Measurements from ENCODE around the gene EMILIN2. TPM values are rescaled to one million over a fixed set of nuclear protein-coding genes. Genes with fewer than 3 reads are reported as not detected.

The EMILIN2 gene
- total RNA-seq, 1 experiment from 2014 or later, result 0.06 TPM

DNA sequence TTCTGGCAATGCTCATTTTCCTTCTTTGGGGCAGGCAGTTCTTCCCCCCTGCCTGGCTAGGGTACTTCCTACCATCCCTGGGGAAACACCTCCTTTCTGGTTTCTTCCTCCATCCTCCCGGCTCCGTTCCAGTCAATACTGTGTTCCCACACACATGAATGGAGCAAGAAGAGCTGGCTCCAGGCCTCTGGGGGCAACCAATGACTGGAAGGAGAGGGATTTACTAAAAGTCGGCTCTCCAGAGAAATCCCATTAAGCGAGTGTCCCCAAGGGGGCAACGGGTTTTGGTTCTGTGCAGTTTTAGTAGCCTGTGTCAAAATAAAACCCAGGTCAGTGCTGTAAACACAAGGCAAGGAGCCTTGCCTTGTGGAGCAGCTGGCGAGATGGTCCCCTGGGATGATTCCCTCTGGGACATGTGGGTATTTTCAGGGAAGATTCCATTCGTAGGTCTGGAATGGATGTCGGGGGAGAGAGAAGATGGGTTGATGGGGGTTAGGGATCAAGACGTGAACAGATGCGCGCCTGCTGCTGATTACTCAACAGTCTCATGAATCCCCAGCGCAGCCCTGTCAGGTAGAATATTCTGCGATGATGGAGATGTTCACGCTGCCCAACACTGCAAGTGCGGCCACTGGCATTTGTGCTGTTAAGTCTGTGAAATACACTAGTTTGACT is 32.0 kb downstream of the EMILIN2 start:
- no peak overlapping the region for H3K4me3 ChIP-seq
- H3K27me3 ChIP-seq, result no peaks in the 10 kb centered on the region
- H3K36me3 ChIP-seq, result no peaks in the 10 kb centered on the region
- DNase-seq, result peak; percentile 41 to 43
- H3K9me3 ChIP-seq (replicated peaks), result no peaks in the 10 kb centered on the region
- no peak overlapping the region for H3K27ac ChIP-seq
- H3K4me1 ChIP-seq, result no peaks in the 10 kb centered on the region

DNA sequence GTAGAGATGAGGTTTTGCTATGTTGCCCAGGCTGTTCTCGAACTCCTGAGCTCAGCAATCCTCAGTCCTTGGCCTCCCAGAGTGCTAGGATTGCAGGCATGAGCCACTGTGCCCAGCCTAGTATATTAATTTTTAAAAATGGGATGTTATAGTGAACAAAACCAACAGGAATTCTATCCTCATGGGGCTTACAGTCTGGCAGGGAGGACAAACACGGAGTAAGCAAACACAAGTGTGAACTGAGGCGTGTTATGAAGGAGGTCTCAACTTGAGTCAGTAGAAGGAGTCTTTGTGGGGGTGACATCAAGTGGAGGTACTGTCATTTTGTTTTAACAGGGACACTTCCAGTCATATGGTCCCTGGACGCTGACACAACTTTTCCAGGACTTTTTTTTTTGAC is 33.1 kb downstream of the EMILIN2 start:
- H3K36me3 ChIP-seq, result no peaks in the 10 kb centered on the region
- no peaks in the 10 kb centered on the region for H3K4me1 ChIP-seq
- H3K27ac ChIP-seq, result no peak overlapping the region
- no peaks in the 10 kb centered on the region for H3K27me3 ChIP-seq
- H3K4me3 ChIP-seq, result no peak overlapping the region
- DNase-seq, result no peak
- no peaks in the 10 kb centered on the region for H3K9me3 ChIP-seq (replicated peaks)

DNA sequence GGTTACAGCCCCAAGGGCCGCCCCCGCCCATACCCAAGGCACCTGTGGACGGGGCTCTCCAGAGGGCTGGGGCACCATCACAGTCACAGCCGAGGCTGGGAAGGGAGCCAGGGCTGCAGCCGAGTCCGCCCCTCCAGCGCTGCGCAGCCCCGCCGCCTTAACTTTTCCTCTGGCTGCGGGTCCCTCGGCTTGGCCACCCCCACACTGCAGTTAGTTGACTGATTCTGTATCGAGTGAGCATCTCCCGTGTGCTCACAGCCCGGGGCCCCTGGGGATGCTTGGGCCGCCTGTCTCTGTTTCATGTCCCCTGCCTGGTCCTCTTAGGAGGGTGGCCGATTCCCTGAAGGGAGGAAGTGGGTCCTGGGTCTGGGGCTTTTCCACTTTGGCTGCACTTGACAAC is 33.7 kb downstream of the EMILIN2 start:
- no peaks in the 10 kb centered on the region for H3K36me3 ChIP-seq
- H3K4me1 ChIP-seq, result no peaks in the 10 kb centered on the region
- H3K9me3 ChIP-seq (replicated peaks), result no peaks in the 10 kb centered on the region
- H3K4me3 ChIP-seq, result no peak overlapping the region
- no peaks in the 10 kb centered on the region for H3K27me3 ChIP-seq
- no peak for DNase-seq
- H3K27ac ChIP-seq, result no peak overlapping the region

DNA sequence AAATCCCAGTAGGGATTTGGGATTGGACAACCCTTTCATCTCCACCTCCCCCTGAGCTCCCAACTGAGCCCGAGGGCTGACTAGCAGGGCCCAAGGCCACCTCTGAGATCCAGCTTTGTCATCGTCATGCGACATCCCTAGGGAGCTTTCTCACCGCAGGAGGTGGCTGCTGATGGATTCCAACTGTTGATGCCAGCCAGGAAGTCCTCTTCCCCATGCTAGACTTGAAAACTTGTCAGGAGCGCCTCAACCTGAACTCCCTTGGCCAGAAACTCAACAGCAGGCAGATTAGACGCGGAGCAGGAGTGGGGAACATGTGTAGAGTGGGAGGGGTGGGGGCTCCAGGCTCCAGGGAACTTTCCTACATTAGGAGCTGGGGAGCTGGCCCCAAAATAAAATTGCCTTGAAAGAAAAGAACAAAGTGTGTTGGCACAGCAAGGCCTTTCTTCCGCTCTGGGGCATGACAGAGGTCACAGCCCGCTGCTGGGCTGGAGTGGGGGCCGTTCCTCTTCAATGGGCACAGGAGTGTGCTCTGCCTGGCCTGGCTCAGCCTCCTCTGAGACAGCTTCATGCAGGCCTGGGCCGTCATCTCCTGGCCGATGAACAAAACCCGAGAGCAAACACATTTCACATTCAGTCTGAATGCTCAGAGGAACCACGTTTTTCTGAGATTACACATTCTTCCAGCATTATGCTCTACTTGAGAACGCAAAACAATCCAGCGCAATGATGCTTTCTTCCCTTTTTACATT is 34.5 kb downstream of the EMILIN2 start:
- no peaks in the 10 kb centered on the region for H3K4me1 ChIP-seq
- no peaks in the 10 kb centered on the region for H3K36me3 ChIP-seq
- H3K4me3 ChIP-seq, result no peak overlapping the region
- no peaks in the 10 kb centered on the region for H3K9me3 ChIP-seq (replicated peaks)
- H3K27ac ChIP-seq, result no peak overlapping the region
- no peaks in the 10 kb centered on the region for H3K27me3 ChIP-seq
- DNase-seq, result no peak

DNA sequence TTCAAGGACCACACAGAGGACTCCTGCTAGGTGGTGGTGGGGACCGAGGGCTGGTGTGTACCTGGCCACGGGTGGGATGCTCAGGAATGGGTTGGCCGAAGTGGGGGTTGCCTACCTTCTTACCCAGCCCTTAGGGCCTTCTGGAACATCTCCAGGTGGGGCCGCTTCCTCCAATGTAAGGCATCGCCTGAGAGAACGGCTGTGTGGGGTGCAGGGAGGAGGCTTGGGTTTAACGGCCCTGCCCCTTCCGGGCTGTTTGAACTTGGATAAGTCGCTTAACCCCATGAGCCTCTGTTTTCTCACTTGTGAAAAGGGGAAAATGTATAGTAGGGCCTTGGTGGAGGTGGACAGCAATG is 35.0 kb downstream of the EMILIN2 start:
- Histone ChIP-seq H3K9me3 (replicated peaks) (no peaks in the 10 kb centered on the region), H3K4me3 (no peak overlapping the region), H3K27ac (no peak overlapping the region), H3K27me3 (no peaks in the 10 kb centered on the region), H3K36me3 (no peaks in the 10 kb centered on the region), H3K4me1 (no peaks in the 10 kb centered on the region)
- DNase-seq, result no peak

DNA sequence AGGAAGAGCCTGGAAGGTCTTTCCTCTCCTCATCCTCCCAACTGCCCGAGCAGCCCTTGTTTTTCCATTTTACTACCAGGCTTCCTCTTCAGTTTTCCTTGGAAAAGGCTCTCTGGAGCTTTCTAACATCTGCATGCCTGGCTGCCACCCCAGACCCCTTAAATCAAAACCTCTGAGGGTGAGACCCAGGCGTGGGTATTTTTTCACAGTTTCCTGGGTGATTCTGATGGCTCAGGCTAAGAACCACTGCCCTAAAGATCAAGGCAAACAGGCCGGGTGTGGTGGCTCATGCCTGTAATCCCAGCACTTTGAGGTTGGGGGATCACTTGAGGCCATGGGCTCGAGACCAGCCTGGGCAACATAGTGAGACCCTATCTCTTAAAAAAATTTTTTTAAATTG is 35.4 kb downstream of the EMILIN2 start:
- no peaks in the 10 kb centered on the region for H3K27me3 ChIP-seq
- H3K27ac ChIP-seq, result no peak overlapping the region
- no peak overlapping the region for H3K4me3 ChIP-seq
- no peaks in the 10 kb centered on the region for H3K36me3 ChIP-seq
- no peaks in the 10 kb centered on the region for H3K9me3 ChIP-seq (replicated peaks)
- no peaks in the 10 kb centered on the region for H3K4me1 ChIP-seq
- DNase-seq, result no peak

DNA sequence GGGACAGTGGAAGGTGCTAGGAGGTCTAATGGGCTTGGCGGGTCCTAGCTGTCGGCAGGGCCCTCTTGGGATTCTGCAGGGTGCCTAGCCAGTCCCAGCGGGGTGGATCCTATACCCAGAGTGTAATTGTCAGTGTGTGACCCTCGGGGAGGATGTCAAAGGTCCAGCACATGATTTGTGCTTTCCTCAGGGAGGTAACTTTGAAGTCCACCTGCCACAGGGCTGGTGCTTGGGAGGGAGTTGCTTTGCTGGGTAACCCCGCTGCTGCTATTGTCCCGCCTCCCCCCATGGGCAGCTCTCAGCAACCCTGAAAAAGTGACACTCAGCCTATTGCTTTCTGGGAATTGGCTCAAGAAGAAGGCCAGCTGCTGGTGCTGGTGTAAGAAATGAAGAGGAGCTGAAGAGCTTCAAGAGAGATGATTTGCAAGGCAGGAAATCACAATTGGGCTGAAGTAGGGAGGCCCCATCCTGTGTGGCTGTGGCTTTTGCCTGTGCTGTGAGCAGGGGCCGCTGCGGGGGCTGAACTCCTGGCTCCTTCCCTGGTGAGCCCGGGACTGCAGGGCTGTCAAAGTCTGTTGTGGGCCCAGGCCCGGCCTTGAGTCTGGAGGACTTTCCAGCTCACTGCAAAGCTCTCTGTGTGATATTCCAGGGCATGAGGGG is 36.4 kb downstream of the EMILIN2 start:
- H3K27me3 ChIP-seq, result no peaks in the 10 kb centered on the region
- H3K36me3 ChIP-seq, result no peaks in the 10 kb centered on the region
- H3K4me3 ChIP-seq, result no peak overlapping the region
- no peak overlapping the region for H3K27ac ChIP-seq
- H3K9me3 ChIP-seq (replicated peaks), result no peaks in the 10 kb centered on the region
- no peak for DNase-seq
- no peaks in the 10 kb centered on the region for H3K4me1 ChIP-seq

DNA sequence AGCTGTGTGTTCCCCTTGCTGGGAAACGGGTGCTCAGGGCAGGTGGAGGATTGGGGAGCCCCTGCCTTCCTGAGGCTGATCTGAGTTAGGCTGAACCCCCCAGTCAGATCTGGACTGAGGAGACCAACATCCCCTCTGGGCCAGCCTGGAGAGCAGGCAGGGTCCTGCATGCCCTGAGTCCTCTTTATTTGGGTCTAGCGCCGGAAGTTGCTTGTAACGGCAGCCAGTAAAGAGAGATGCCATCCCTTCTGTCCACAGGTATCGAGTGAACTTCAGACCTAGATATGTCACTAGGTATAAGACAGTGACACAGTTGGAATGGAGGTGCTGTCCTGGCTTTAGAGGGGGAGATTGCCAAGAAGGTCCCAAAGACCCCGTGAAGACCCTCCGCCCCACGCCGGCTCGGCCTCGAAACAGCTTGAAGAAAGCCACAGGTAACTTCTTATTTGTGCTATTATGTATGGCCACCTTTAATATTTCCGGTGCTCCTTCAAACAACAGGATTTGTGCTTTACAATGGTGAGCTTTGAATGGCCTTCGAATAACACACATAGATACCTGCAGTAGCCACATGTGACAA is 38.0 kb downstream of the EMILIN2 start:
- Histone ChIP-seq H3K36me3 (no peaks in the 10 kb centered on the region), H3K4me1 (no peaks in the 10 kb centered on the region), H3K27ac (no peak overlapping the region), H3K9me3 (replicated peaks) (no peaks in the 10 kb centered on the region), H3K4me3 (no peak overlapping the region), H3K27me3 (no peaks in the 10 kb centered on the region; the same call in 1 of the 2 replicates)
- DNase-seq, result no peak

DNA sequence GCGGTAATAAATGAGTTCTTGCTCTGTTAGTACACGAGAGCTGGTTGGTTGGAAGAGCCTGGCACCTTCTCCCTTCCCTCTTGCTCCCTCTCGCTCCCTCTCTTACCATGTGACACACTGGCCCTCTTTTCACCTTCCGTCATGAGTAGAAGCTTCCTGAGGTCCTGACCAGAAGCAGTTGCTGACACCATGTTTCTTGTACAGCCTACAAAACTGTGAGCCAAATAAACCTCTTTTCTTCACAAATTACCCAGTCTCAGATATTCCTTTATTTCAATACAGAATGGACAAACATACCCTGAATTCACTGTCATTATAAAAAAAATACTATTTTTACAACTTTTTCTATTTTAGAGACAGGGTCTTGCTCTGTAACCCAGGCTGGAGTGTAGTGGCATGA is 40.7 kb downstream of the EMILIN2 start:
- no peaks in the 10 kb centered on the region for H3K36me3 ChIP-seq

DNA sequence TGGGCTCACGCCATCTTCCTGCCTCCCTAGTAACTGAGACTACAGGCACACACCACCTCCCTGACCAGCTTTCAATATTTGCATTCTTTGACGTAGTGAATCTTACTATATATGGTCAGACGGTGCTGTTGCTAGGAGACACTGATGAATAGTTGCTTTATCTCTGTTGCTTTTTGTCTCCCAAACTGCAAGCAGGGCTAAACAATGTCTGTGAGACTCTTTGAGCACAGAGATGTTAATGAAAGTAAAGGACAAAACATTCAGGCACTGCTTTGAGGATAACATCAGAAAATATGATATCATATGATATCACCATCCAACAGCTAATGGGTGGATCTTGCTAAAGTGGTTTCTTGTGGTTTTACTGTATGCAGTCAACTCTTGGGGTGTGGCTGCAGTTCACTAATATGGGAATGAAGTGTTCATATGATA is 43.0 kb downstream of the EMILIN2 start:
- Histone ChIP-seq H3K27ac (no peak overlapping the region), H3K4me3 (no peak overlapping the region), H3K9me3 (replicated peaks) (no peaks in the 10 kb centered on the region), H3K36me3 (no peaks in the 10 kb centered on the region), H3K27me3 (no peaks in the 10 kb centered on the region; the same call in 1 of the 2 replicates), H3K4me1 (no peaks in the 10 kb centered on the region)
- DNase-seq, result no peak

More for the DNA sequence above, 40.7 kb downstream of the EMILIN2 start:
- Histone ChIP-seq H3K27ac (no peak overlapping the region), H3K4me3 (no peak overlapping the region), H3K9me3 (replicated peaks) (no peaks in the 10 kb centered on the region), H3K27me3 (no peaks in the 10 kb centered on the region; the same call in 1 of the 2 replicates), H3K4me1 (no peaks in the 10 kb centered on the region)
- no peak for DNase-seq

DNA sequence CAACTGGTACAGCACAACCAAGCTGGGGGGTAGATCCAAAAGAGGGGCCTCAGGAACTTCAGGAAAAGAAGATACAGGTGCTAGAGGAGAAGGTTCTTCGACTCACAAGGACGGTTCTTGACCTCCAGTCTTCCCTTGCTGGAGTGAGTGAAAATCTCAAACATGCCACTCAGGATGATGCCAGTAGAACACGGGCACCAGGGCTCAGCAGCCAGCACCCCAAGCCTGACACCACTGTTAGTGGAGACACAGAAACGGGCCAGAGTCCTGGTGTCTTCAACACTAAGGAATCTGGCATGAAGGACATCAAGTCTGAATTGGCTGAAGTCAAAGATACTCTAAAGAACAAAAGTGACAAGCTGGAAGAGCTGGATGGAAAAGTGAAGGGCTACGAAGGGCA is 43.8 kb downstream of the EMILIN2 start:
- Histone ChIP-seq H3K9me3 (replicated peaks) (no peaks in the 10 kb centered on the region), H3K4me1 (no peaks in the 10 kb centered on the region), H3K4me3 (no peak overlapping the region), H3K27me3 (no peaks in the 10 kb centered on the region; the same call in 1 of the 2 replicates), H3K27ac (no peak overlapping the region), H3K36me3 (no peaks in the 10 kb centered on the region)
- DNase-seq, result no peak

DNA sequence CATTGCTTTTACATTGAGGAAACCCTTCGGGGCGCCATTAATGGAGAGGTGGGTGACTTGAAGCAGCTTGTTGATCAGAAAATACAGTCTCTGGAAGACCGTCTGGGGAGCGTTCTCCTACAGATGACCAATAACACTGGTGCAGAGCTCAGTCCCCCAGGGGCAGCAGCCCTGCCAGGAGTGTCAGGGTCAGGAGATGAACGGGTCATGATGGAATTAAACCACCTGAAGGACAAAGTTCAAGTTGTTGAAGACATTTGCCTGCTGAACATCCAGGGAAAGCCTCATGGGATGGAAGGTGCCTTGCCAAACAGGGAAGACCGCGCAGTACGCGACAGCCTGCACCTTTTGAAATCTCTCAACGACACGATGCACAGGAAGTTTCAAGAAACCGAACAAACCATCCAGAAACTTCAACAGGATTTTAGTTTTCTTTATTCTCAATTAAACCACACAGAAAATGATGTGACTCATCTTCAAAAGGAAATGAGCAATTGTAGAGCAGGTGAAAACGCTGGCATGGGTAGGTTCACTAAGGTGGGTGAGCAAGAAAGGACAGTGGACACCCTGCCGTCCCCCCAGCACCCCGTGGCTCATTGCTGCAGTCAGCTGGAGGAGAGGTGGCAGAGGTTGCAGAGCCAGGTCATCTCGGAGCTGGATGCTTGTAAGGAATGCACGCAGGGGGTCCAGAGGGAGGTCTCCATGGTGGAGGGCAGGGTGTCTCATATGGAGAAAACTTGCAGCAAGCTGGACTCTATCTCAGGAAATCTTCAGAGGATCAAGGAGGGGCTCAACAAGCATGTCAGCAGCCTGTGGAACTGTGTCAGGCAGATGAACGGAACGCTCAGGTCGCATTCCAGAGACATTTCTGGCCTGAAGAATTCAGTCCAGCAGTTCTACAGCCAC is 45.0 kb downstream of the EMILIN2 start:
- no peaks in the 10 kb centered on the region for H3K36me3 ChIP-seq
- no peaks in the 10 kb centered on the region; the same call in 1 of the 2 replicates for H3K27me3 ChIP-seq
- no peaks in the 10 kb centered on the region for H3K4me1 ChIP-seq
- H3K9me3 ChIP-seq (replicated peaks), result no peaks in the 10 kb centered on the region
- H3K4me3 ChIP-seq, result no peak overlapping the region
- DNase-seq, result no peak
- no peak overlapping the region for H3K27ac ChIP-seq

DNA sequence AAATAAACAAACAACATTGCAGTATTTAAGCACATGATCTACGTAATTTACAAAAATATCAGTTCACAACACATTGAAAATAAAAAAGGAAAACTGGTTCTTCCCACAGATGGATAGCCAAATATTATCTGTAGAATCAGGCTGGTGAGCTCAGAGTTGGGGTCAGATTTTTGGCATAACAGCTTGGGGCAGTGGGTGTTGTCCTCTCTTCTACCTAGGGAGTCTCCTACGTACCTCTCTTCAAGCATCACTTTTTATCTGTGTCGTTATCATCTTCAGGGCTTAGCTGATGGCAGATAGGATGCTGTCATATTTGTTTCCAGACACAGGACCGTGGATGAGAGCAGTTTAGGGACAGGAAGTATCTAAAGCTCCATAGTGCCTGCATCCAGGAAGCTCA is 46.2 kb downstream of the EMILIN2 start:
- Histone ChIP-seq H3K4me1 (no peaks in the 10 kb centered on the region), H3K4me3 (no peak overlapping the region), H3K27me3 (no peaks in the 10 kb centered on the region; the same call in 1 of the 2 replicates), H3K27ac (no peak overlapping the region), H3K9me3 (replicated peaks) (no peaks in the 10 kb centered on the region), H3K36me3 (no peaks in the 10 kb centered on the region)
- no peak for DNase-seq

DNA sequence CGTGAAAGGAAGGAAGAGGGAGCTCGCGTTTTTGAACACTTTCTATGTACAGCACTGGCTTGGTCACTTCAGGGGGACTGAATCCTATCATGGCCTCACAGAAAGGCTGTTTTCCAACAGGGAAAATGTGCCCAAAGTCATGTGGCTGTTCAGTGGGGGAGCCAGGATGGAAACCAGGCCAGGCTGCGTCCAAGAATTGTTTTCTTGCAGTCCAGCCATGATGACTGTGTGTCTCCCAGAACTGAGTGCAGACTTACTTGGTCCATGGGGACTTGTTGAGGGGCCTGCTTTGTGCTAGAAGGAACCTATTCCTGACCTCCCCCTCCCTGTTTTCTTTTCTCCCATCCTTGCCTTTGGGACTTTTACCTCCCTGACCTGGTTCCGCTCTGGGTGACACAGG is 46.9 kb downstream of the EMILIN2 start:
- H3K27me3 ChIP-seq, result no peaks in the 10 kb centered on the region; the same call in 1 of the 2 replicates
- H3K9me3 ChIP-seq (replicated peaks), result no peaks in the 10 kb centered on the region
- no peak overlapping the region for H3K27ac ChIP-seq
- no peak overlapping the region for H3K4me3 ChIP-seq
- H3K36me3 ChIP-seq, result no peaks in the 10 kb centered on the region
- no peak for DNase-seq
- H3K4me1 ChIP-seq, result no peaks in the 10 kb centered on the region

Data from SJCRH30 (cell line).